ENCODE results near the gene TPO. TPM values are rescaled to one million over a fixed set of nuclear protein-coding genes. Genes with fewer than 3 reads are reported as not detected.
"Not testable (repeated sequence)": the region's sequence is repeated elsewhere in the genome, so short reads cannot be mapped to it uniquely, and the experiment has no call there.

The TPO gene
- total RNA-seq, 2 experiments from 2014 or later: not detected

GRCh38 chr2:1568345-1568668 is 155.0 kb downstream of the TPO start:
- peaks cover 14% of the 10 kb centered on the region for H3K4me1 Mint-ChIP-seq (ENCODE audit: low read depth)
- H3K36me3 Mint-ChIP-seq (ENCODE audit: low read depth); DNase-seq; CTCF ChIA-PET; H3K27me3 Mint-ChIP-seq (ENCODE audit: low read depth); H3K4me3 Mint-ChIP-seq; H3K27ac Mint-ChIP-seq; intact Hi-C loops (cut with micrococcal nuclease): not testable (repeated sequence)
- H3K9me3 Mint-ChIP-seq: peaks cover 13% of the 10 kb centered on the region

- Mint-ChIP-seq H3K9me3 (peaks cover 13% of the 10 kb centered on the region), H3K36me3 (ENCODE audit: low read depth) (peaks cover 1% of the 10 kb centered on the region), H3K27ac (no peak overlapping the region), H3K27me3 (ENCODE audit: low read depth) (no peaks in the 10 kb centered on the region), H3K4me3 (no peak overlapping the region), H3K4me1 (ENCODE audit: low read depth) (no peaks in the 10 kb centered on the region)
- intact Hi-C loops (cut with micrococcal nuclease): no loop called here
- no peak for DNase-seq
- CTCF ChIA-PET: interaction anchor here (0.7 to 0.8 kb wide), 2 partner anchors 51 to 1214 kb away, joined by 4 read pairs; no protein-coding TSS in a partner anchor
These were observed 156.7 kb downstream of the TPO start for GRCh38 chr2:1569879-1570450.

GRCh38 chr2:1571477-1572417 is 158.5 kb downstream of the TPO start:
- no peak for DNase-seq
- intact Hi-C loops (cut with micrococcal nuclease): no loop called here
- H3K9me3 Mint-ChIP-seq: peaks cover 13% of the 10 kb centered on the region

GRCh38 chr2:1572638-1573037 is 159.4 kb downstream of the TPO start:
- H3K4me3 Mint-ChIP-seq: no peak overlapping the region
- no peak overlapping the region for H3K27ac Mint-ChIP-seq
- CTCF ChIA-PET: interaction anchor here (0.6 kb wide), 1 partner anchor 799 kb away, joined by 4 read pairs; no protein-coding TSS in a partner anchor
- intact Hi-C loops (cut with micrococcal nuclease): no loop called here
- no peaks in the 10 kb centered on the region for H3K4me1 Mint-ChIP-seq (ENCODE audit: low read depth)
- peaks cover 1% of the 10 kb centered on the region for H3K36me3 Mint-ChIP-seq (ENCODE audit: low read depth)
- peaks cover 4% of the 10 kb centered on the region for H3K9me3 Mint-ChIP-seq
- no peak for DNase-seq
- no peaks in the 10 kb centered on the region for H3K27me3 Mint-ChIP-seq (ENCODE audit: low read depth)

More at GRCh38 chr2:1571477-1572417, 158.5 kb downstream of the TPO start:
- Mint-ChIP-seq H3K4me1 (ENCODE audit: low read depth) (no peaks in the 10 kb centered on the region), H3K27me3 (ENCODE audit: low read depth) (no peaks in the 10 kb centered on the region), H3K4me3 (no peak overlapping the region), H3K36me3 (ENCODE audit: low read depth) (peaks cover 1% of the 10 kb centered on the region), H3K27ac (no peak overlapping the region)
- CTCF ChIA-PET: no interaction called here

- H3K27me3 Mint-ChIP-seq (ENCODE audit: low read depth): peaks cover 2% of the 10 kb centered on the region
- CTCF ChIA-PET: no interaction called here
These were observed 164.6 kb downstream of the TPO start for GRCh38 chr2:1577846-1578245.

GRCh38 chr2:1581257-1581964 is 168.1 kb downstream of the TPO start:
- CTCF ChIA-PET; intact Hi-C loops (cut with micrococcal nuclease); DNase-seq; H3K27me3 Mint-ChIP-seq (ENCODE audit: low read depth); H3K36me3 Mint-ChIP-seq (ENCODE audit: low read depth); H3K4me1 Mint-ChIP-seq (ENCODE audit: low read depth); H3K9me3 Mint-ChIP-seq; H3K4me3 Mint-ChIP-seq; H3K27ac Mint-ChIP-seq: not testable (repeated sequence)

More at GRCh38 chr2:1577846-1578245, 164.6 kb downstream of the TPO start:
- Mint-ChIP-seq H3K4me1 (ENCODE audit: low read depth) (no peaks in the 10 kb centered on the region), H3K4me3 (no peak overlapping the region), H3K36me3 (ENCODE audit: low read depth) (no peaks in the 10 kb centered on the region), H3K27ac (no peak overlapping the region), H3K9me3 (no peaks in the 10 kb centered on the region)
- DNase-seq: no peak
- intact Hi-C loops (cut with micrococcal nuclease): no loop called here

- DNase-seq: no peak
- CTCF ChIA-PET: no interaction called here
- Mint-ChIP-seq H3K4me1 (ENCODE audit: low read depth) (no peaks in the 10 kb centered on the region), H3K36me3 (ENCODE audit: low read depth) (no peaks in the 10 kb centered on the region), H3K27ac (no peak overlapping the region), H3K4me3 (no peak overlapping the region), H3K9me3 (no peaks in the 10 kb centered on the region), H3K27me3 (ENCODE audit: low read depth) (peaks cover 4% of the 10 kb centered on the region)
- intact Hi-C loops (cut with micrococcal nuclease): no loop called here
These were observed 168.8 kb downstream of the TPO start for GRCh38 chr2:1581965-1582625.

GRCh38 chr2:1582891-1583341 is 169.7 kb downstream of the TPO start:
- Mint-ChIP-seq H3K4me1 (ENCODE audit: low read depth) (no peaks in the 10 kb centered on the region), H3K27ac (no peak overlapping the region), H3K36me3 (ENCODE audit: low read depth) (no peaks in the 10 kb centered on the region), H3K9me3 (no peaks in the 10 kb centered on the region), H3K27me3 (ENCODE audit: low read depth) (peaks cover 5% of the 10 kb centered on the region), H3K4me3 (no peak overlapping the region)
- DNase-seq: no peak
- intact Hi-C loops (cut with micrococcal nuclease): no loop called here
- CTCF ChIA-PET: no interaction called here

GRCh38 chr2:1584051-1584531 is 170.8 kb downstream of the TPO start:
- no peak for DNase-seq
- no peak overlapping the region for H3K27ac Mint-ChIP-seq
- intact Hi-C loops (cut with micrococcal nuclease): no loop called here
- CTCF ChIA-PET: no interaction called here
- no peaks in the 10 kb centered on the region for H3K9me3 Mint-ChIP-seq
- no peaks in the 10 kb centered on the region for H3K36me3 Mint-ChIP-seq (ENCODE audit: low read depth)
- no peak overlapping the region for H3K4me3 Mint-ChIP-seq
- H3K4me1 Mint-ChIP-seq (ENCODE audit: low read depth): no peaks in the 10 kb centered on the region
- peaks cover 9% of the 10 kb centered on the region for H3K27me3 Mint-ChIP-seq (ENCODE audit: low read depth)

GRCh38 chr2:1584691-1585485 is 171.6 kb downstream of the TPO start:
- CTCF ChIA-PET: no interaction called here
- H3K27me3 Mint-ChIP-seq (ENCODE audit: low read depth): peaks cover 15% of the 10 kb centered on the region
- DNase-seq: no peak
- no peak overlapping the region for H3K27ac Mint-ChIP-seq
- H3K4me3 Mint-ChIP-seq: no peak overlapping the region
- H3K4me1 Mint-ChIP-seq (ENCODE audit: low read depth): no peaks in the 10 kb centered on the region
- intact Hi-C loops (cut with micrococcal nuclease): no loop called here
- no peaks in the 10 kb centered on the region for H3K9me3 Mint-ChIP-seq
- H3K36me3 Mint-ChIP-seq (ENCODE audit: low read depth): no peaks in the 10 kb centered on the region

- Mint-ChIP-seq H3K36me3 (ENCODE audit: low read depth) (no peaks in the 10 kb centered on the region), H3K27me3 (ENCODE audit: low read depth) (peaks cover 21% of the 10 kb centered on the region), H3K4me1 (ENCODE audit: low read depth) (no peaks in the 10 kb centered on the region), H3K27ac (no peak overlapping the region), H3K9me3 (no peaks in the 10 kb centered on the region), H3K4me3 (no peak overlapping the region)
- intact Hi-C loops (cut with micrococcal nuclease): no loop called here
- CTCF ChIA-PET: no interaction called here
- DNase-seq: no peak
These were observed 172.4 kb downstream of the TPO start for GRCh38 chr2:1585635-1586034.

Measured in activated naive CD4-positive, alpha-beta T cell treated with anti-CD3 and anti-CD28 coated beads for 36 hours (primary cell).